AG09319 (cell line): Measurements from ENCODE around the gene ZMIZ1.

ENCODE experiments used
- DNase-seq: peaks from one replicate; pipeline ENCODE4 v3.0.0-alpha.2; 2010; ENCODE audit warnings: low read depth; ENCODE audit errors: extremely low read depth
- CTCF ChIP-seq: IDR thresholded peaks from 2 replicates; pipeline ENCODE4 v1.5.1; 2011; ENCODE audit warnings: low read depth, mild to moderate bottlenecking, inconsistent platforms, low read length, moderate library complexity

Gene ZMIZ1

GRCh38 chr10:79280956-79281355 is 212.2 kb downstream of the ZMIZ1 start:
- no peak for TF ChIP-seq CTCF
- DNase-seq = no peak

GRCh38 chr10:79282388-79282787 is 213.6 kb downstream of the ZMIZ1 start:
- TF ChIP-seq CTCF = no peak
- DNase-seq = no peak

GRCh38 chr10:79283616-79284015 is 214.8 kb downstream of the ZMIZ1 start:
- no peak for DNase-seq
- TF ChIP-seq CTCF = no peak

- no peak for TF ChIP-seq CTCF
Observed at GRCh38 chr10:79284158-79284871, 215.5 kb downstream of the ZMIZ1 start.

GRCh38 chr10:79285315-79286197 is 216.8 kb downstream of the ZMIZ1 start:
- TF ChIP-seq CTCF = no peak
- no peak for DNase-seq

More at GRCh38 chr10:79284158-79284871, 215.5 kb downstream of the ZMIZ1 start:
- no peak for DNase-seq

- DNase-seq = no peak
- TF ChIP-seq CTCF = no peak
Observed at GRCh38 chr10:79286318-79286951, 217.7 kb downstream of the ZMIZ1 start.
